K562 (cell line): ENCODE measurements around the gene MKNK2. TPM values are rescaled to one million over a fixed set of nuclear protein-coding genes. Genes with fewer than 3 reads are reported as not detected.

Experiments
- ATAC-seq: fragments of 200-7000 bp; cut with Tn5 transposase; 3 replicates; pipeline ENCODE4 v1.9.1; 2020; ENCODE audit warnings: moderate library complexity
- BruUV-seq: library from RNA; stranded (reverse); fragments of 400-500 nt; replicated peaks from 2 replicates; lab custom pipeline; 2021; lab: Mats Ljungman, UMichigan
- CTCF ChIA-PET: fragments of 300-600 bp; formaldehyde crosslinking; extraction: SDS; loops from one replicate; lab custom pipeline; 2021; ENCODE audit warnings: low intra/inter-chr PET ratio; lab: Yijun Ruan, JAX
- POLR2A ChIA-PET: fragments of 300-600, 350-650 bp; sonication (Branson Sonifier 250); formaldehyde crosslinking; extraction: SDS; loops from one replicate; lab custom pipeline; 2021; ENCODE audit warnings: antibody characterized with exemption, inconsistent platforms; lab: Yijun Ruan, JAX
- DNase-seq, 4 experiments: peaks; one replicate each; pipeline versions ENCODE4 v3.0.0 to v3.0.0-alpha.2; 2011 to 2018; ENCODE audit warnings: low spot score in 3 of 4, mixed read lengths in 3 of 4; ENCODE audit errors: extremely low read depth in 1 of 4
- FAIRE-seq: peaks from 2 replicates; lab custom pipeline; 2011; peaks lifted over from hg19 to GRCh38; lab: Jason Lieb, UNC
- H2AFZ ChIP-seq: 2 replicates; pipeline ENCODE4 v1.6.0; 2011; ENCODE audit warnings: low read depth, low read length, control low read depth, inconsistent platforms
- H3K27ac ChIP-seq: fragments of 200-600 bp; 3 replicates; pipeline ENCODE4 v1.8.0; 2011; ENCODE audit warnings: low read depth, mild to moderate bottlenecking, control low read depth, inconsistent platforms, low read length, moderate library complexity, mixed read lengths; ENCODE audit errors: extremely low read depth
- H3K27me3 ChIP-seq, 2 experiments: fragments of 300-600 bp in 1 of 2; 2 replicates in 1 of 2; 3 replicates in 1 of 2; pipeline versions ENCODE4 v1.6.0 to v1.8.0; 2011; ENCODE audit warnings: inconsistent platforms in 2 of 2, low read length in 2 of 2, mild to moderate bottlenecking in 1 of 2, mixed read lengths in 1 of 2, moderate library complexity in 1 of 2; ENCODE audit not compliant: control insufficient read depth in 2 of 2, insufficient read depth in 2 of 2
- H3K36me3 ChIP-seq: fragments of 300-600 bp; 3 replicates; pipeline ENCODE4 v1.8.0; 2011; ENCODE audit warnings: mild to moderate bottlenecking, low read length, inconsistent platforms; ENCODE audit not compliant: control insufficient read depth, insufficient read depth
- H3K4me1 ChIP-seq, 2 experiments: fragments of 200-600 bp in 1 of 2; replicated peaks in 1 of 2; 2 replicates in 1 of 2; 3 replicates in 1 of 2; pipeline versions ENCODE4 v1.5.1 to v1.8.0; 2011; ENCODE audit warnings: inconsistent platforms in 2 of 2, low read length in 2 of 2, mild to moderate bottlenecking in 1 of 2, mixed read lengths in 1 of 2, moderate library complexity in 1 of 2; ENCODE audit not compliant: control insufficient read depth in 2 of 2, insufficient read depth in 2 of 2
- H3K4me2 ChIP-seq: 2 replicates; pipeline ENCODE4 v1.6.1; 2011; ENCODE audit warnings: low read length, control low read depth, inconsistent platforms, mixed read lengths; ENCODE audit not compliant: insufficient read depth
- H3K4me3 ChIP-seq: fragments of 200-600 bp; sonication (generic), shearing (Covaris generic); 2 replicates; pipeline ENCODE4 v1.5.1; 2016; ENCODE audit warnings: control low read depth, inconsistent platforms
- H3K79me2 ChIP-seq: fragments of 200-600 bp; 3 replicates; pipeline ENCODE4 v1.8.0; 2011; ENCODE audit warnings: low read length, inconsistent platforms; ENCODE audit not compliant: control insufficient read depth, insufficient read depth
- H3K9ac ChIP-seq, 2 experiments: 2 replicates each; pipeline versions ENCODE4 v1.6.0 to v1.6.1; 2011; ENCODE audit warnings: low read depth in 2 of 2, low read length in 2 of 2, control low read depth in 1 of 2, inconsistent platforms in 1 of 2, mild to moderate bottlenecking in 1 of 2, mixed read lengths in 1 of 2; ENCODE audit not compliant: insufficient read depth in 1 of 2
- H3K9me1 ChIP-seq: one replicate; pipeline ENCODE4 v1.6.0; 2011; ENCODE audit warnings: inconsistent platforms, mild to moderate bottlenecking, low read length, moderate library complexity; ENCODE audit not compliant: control insufficient read depth, insufficient read depth
- H3K9me3 ChIP-seq: replicated peaks from 2 replicates; pipeline ENCODE4 v1.5.1; 2011; ENCODE audit warnings: low read depth, low read length, inconsistent platforms; ENCODE audit not compliant: control insufficient read depth, insufficient read depth
- H4K20me1 ChIP-seq: replicated peaks from 2 replicates; pipeline ENCODE4 v1.6.1; 2011; ENCODE audit warnings: low read length, inconsistent platforms, mixed read lengths; ENCODE audit not compliant: control insufficient read depth, insufficient read depth
- CCNT2 ChIP-seq: IDR thresholded peaks from 2 replicates; pipeline ENCODE4 v1.6.1; 2011; ENCODE audit warnings: borderline replicate concordance, low read depth, mild to moderate bottlenecking, moderate library complexity, mixed read lengths, low read length; ENCODE audit not compliant: insufficient read length; ENCODE audit errors: extremely low read depth
- ETV6 ChIP-seq, 3 experiments: fragments of 150-350 bp in 1 of 3; sonication (generic) in 1 of 3; formaldehyde crosslinking in 1 of 3; IDR thresholded peaks; 2 replicates each; pipeline versions ENCODE4 v1.6.1 to v1.8.0; 2014 to 2022; ENCODE audit warnings: borderline replicate concordance in 2 of 3, low read depth in 2 of 3, antibody characterized with exemption in 1 of 3, low read length in 1 of 3, mild to moderate bottlenecking in 1 of 3, missing genetic modification reagents in 1 of 3
- MAZ ChIP-seq, 2 experiments: fragments of 450-650 bp in 1 of 2; sonication (generic) in 1 of 2; formaldehyde crosslinking; IDR thresholded peaks in 1 of 2; conservative IDR thresholded peaks in 1 of 2; 2 replicates each; pipeline versions ENCODE4 v1.4.0 to v1.5.0; 2020; ENCODE audit warnings: mild to moderate bottlenecking in 1 of 2, missing genetic modification reagents in 1 of 2
- PHF8 ChIP-seq: fragments of 200-600 bp; sonication (generic); IDR thresholded peaks from 2 replicates; pipeline ENCODE4 v1.6.1; 2012; ENCODE audit warnings: mixed run types, mild to moderate bottlenecking, inconsistent platforms, low read length, moderate library complexity, borderline replicate concordance
- POLR3A ChIP-seq: IDR thresholded peaks from 2 replicates; pipeline ENCODE4 v1.6.1; 2011; ENCODE audit warnings: borderline replicate concordance, mild to moderate bottlenecking, moderate library complexity; ENCODE audit not compliant: insufficient read length, insufficient read depth; ENCODE audit errors: extremely low read depth
- PYGO2 ChIP-seq: fragments of 450-650 bp; IDR thresholded peaks from 2 replicates; pipeline ENCODE4 v1.6.1; 2016; ENCODE audit warnings: mild to moderate bottlenecking, missing genetic modification characterization, moderate library complexity, missing compliant biosample characterization
- SPI1 ChIP-seq: IDR thresholded peaks from 2 replicates; pipeline ENCODE4 v1.6.1; 2011; ENCODE audit warnings: low read depth, low read length, control low read depth, borderline replicate concordance
- SRSF3 ChIP-seq: fragments of 200-400 bp; formaldehyde crosslinking; IDR thresholded peaks from 2 replicates; pipeline ENCODE4 v1.6.1; 2016; ENCODE audit warnings: mild to moderate bottlenecking, low read length, moderate library complexity; ENCODE audit not compliant: insufficient read depth
- TEAD1 ChIP-seq, 2 experiments: fragments of 450-650 bp in 1 of 2; sonication (generic) in 1 of 2; formaldehyde crosslinking; IDR thresholded peaks; 2 replicates each; pipeline versions ENCODE4 v1.4.0 to v1.8.0; 2020 to 2022; ENCODE audit warnings: mild to moderate bottlenecking in 2 of 2, missing genetic modification reagents in 1 of 2
- ZFX ChIP-seq: sonication (generic); formaldehyde crosslinking; IDR thresholded peaks from 2 replicates; pipeline ENCODE4 v1.8.0; 2022; ENCODE audit warnings: mild to moderate bottlenecking, missing genetic modification reagents, moderate library complexity
- ZNF311 ChIP-seq: fragments of 250-450 bp; sonication (Bioruptor Pico); IDR thresholded peaks from 2 replicates; pipeline ENCODE4 v1.4.0; 2020; ENCODE audit warnings: mild to moderate bottlenecking, moderate library complexity
- ZNF644 ChIP-seq: fragments of 200-800 bp; sonication (Bioruptor generic); IDR thresholded peaks from 2 replicates; pipeline ENCODE4 v1.6.1; 2016; ENCODE audit warnings: low read depth, missing genetic modification characterization, missing compliant biosample characterization
- WGBS: fragments of 100-300 bp; shearing (Covaris generic); methylation state at CpG from one replicate; pipeline ENCODE4 v1.1.6; 2016; ENCODE audit warnings: low coverage, mixed read lengths; ENCODE audit not compliant: insufficient coverage; ENCODE audit errors: missing lambda C conversion rate; 5-methylcytosine and 5-hydroxymethylcytosine counted together
- in situ Hi-C: fragments of 300-500 bp; cut with MboI; formaldehyde crosslinking; loops from 4 replicates; pipeline ENCODE4 v1.15.0; 2018; ENCODE audit warnings: inconsistent platforms, mixed read lengths
- intact Hi-C: fragments of 100-400 bp; cut with micrococcal nuclease; formaldehyde crosslinking; loops from 2 replicates; pipeline ENCODE4 v1.14.2; 2022
- polyA plus RNA-seq, 8 experiments: library from polyadenylated mRNA; depleted of rRNA in 4 of 8; stranded (reverse) in 5 of 8; unstranded in 3 of 8; fragments of >200 nt; fragmentation: Nextera tagmentation in 2 of 8; fragmentation: Illumina TruSeq in 1 of 8; extraction: Ambion mirVana in 2 of 8; extraction: Trizol in 1 of 8; gene quantifications; 2 replicates each; pipeline versions ENCODE4 v1.2.1 to v1.2.3, GENCODE V29; 2011 to 2014; ENCODE audit warnings: inconsistent platforms in 1 of 8, missing spikeins in 1 of 8
- total RNA-seq, 7 experiments: library from RNA; depleted of rRNA in 6 of 7; stranded (reverse); fragments of >200 nt in 6 of 7; fragmentation: Illumina TruSeq in 2 of 7; extraction: Trizol in 2 of 7; gene quantifications; 2 replicates each; pipeline versions ENCODE4 v1.2.1 to v1.2.3, GENCODE V29; 2011 to 2021; ENCODE audit warnings: low replicate concordance in 1 of 7
- TF ChIP-seq, protein P1 (sequence below), 2 experiments: IDR thresholded peaks; 2 replicates each; pipeline ENCODE4 v1.6.1; 2011; ENCODE audit warnings: borderline replicate concordance in 1 of 2, control low read depth in 1 of 2, low read depth in 1 of 2, low read length in 1 of 2, mild to moderate bottlenecking in 1 of 2, mixed read lengths in 1 of 2, moderate library complexity in 1 of 2; ENCODE audit not compliant: insufficient read depth in 1 of 2, insufficient read length in 1 of 2, poor library complexity in 1 of 2, severe bottlenecking in 1 of 2; ENCODE audit errors: extremely low read depth in 1 of 2
- TF ChIP-seq, protein P2 (sequence below): IDR thresholded peaks from 3 replicates; pipeline ENCODE4 v1.6.1; 2011; ENCODE audit warnings: borderline replicate concordance, mild to moderate bottlenecking, moderate library complexity; ENCODE audit not compliant: insufficient read length; ENCODE audit errors: extremely low read depth

The MKNK2 gene
- total and polyA plus RNA-seq, 9 of the 15 experiments (the other 6 are each of a cell fraction or from before 2014, with no cell fraction given): 5.1 to 191 (median 51.9) TPM

DNA sequence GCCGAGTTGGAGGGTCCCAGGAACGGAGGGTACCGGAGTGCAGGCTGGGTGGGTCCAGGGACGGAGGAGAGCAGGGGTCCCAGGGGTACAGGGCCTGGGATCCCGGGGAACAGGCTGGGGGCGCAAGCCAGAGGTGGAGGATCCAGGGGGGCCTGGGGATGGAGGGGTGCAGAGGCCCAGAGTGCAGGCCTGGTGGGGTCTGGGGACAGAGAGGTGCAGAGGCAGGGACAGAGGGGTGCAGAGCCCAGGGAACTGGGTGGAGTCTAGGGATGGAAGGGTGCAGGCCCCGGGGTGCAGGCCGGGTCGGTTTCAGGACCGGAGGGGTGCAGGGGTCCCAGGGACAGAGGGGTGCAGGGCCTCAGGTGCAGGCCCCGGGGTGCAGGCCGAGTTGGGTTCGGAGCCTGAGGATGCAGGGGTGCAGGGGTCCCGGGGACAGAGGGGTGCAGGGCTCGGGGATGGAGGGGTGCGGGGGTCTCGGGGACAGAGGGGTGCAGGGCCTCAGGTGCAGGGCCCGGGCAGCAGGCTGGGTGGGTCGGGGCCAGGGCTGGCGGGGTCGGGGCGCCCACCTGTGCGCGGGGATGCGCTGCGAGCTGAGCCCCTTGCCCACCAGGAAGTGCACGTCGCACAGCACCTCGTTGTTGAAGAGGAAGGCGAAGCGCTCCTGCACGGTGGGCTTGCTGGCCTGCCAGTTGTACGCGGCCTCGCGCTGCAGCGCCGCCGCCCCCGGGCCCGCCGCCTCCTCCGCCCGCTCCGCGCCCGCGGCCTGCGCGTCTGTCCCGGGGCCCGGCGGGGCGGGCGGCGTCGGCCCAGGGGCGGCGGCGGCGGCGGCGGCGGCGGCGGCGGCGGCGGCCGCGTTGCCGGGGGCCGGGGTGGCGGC, 36.1 kb downstream of the MKNK2 start:
- no peaks in the 10 kb centered on the region for H3K27me3 ChIP-seq
- in situ Hi-C loops: no loop called here
- POLR2A ChIA-PET: no interaction called here
- FAIRE-seq (no peak), DNase-seq (peak in 3 of 4 experiments; percentile 35 to 88 (median 87)), ATAC-seq (peak; percentile 55)
- peaks cover 7% of the 10 kb centered on the region for H3K79me2 ChIP-seq
- no peaks in the 10 kb centered on the region for H3K9me1 ChIP-seq
- H2AFZ ChIP-seq: no peak overlapping the region
- H3K27ac ChIP-seq: peak overlapping the region; percentile 52; the same call in 1 of the 3 replicates
- peak overlapping the region; percentile 76 for H3K4me2 ChIP-seq
- CTCF ChIA-PET: no interaction called here
- intact Hi-C loops: loop anchor here (5.0 kb wide), 1 partner anchor 72 kb away; no protein-coding TSS in a partner anchor
- H3K4me3 ChIP-seq: peak overlapping the region; percentile 49
- peaks cover 0 to 48% of the 10 kb centered on the region in 2 experiments; a peak in 2 of 5 replicates for H3K4me1 ChIP-seq
- H3K36me3 ChIP-seq: no peaks in the 10 kb centered on the region
- no peaks in the 10 kb centered on the region for H4K20me1 ChIP-seq
- 2% methylated on average over 14 of the region's 74 CpGs for WGBS
- no peaks in the 10 kb centered on the region for H3K9me3 ChIP-seq
- no TSS peak for BruUV-seq
- H3K9ac ChIP-seq: peak overlapping the region; percentile 59 to 98; a peak in 3 of 4 replicates
- TF ChIP-seq ETV6 (IDR thresholded peaks at IDR 0.05; ENCODE audit: borderline replicate concordance in 1 of 2, low read depth in 2 of 2, low read length in 1 of 2) (no peak), ETV6 (CRISPR knock-in tag; IDR thresholded peaks at IDR 0.05; ENCODE audit: borderline replicate concordance) (no peak), SRSF3 (no peak), POLR3A (no peak), TEAD1 (CRISPR knock-in tag; IDR thresholded peaks at IDR 0.05) (no peak), ZNF311 (CRISPR knock-in tag) (no peak), ZNF644 (tag) (no peak), MAZ (CRISPR knock-in tag; conservative IDR thresholded peaks at IDR 0.05 in 1 of 2, IDR thresholded peaks at IDR 0.05 in 1 of 2) (no peak), ZFX (peak; percentile 38; the same call in 1 of the 2 replicates), SPI1 (no peak), PHF8 (peak; percentile 28; the same call in 1 of the 2 replicates), CCNT2 (no peak), PYGO2 (tag) (no peak)
- TF ChIP-seq, protein P1, sequence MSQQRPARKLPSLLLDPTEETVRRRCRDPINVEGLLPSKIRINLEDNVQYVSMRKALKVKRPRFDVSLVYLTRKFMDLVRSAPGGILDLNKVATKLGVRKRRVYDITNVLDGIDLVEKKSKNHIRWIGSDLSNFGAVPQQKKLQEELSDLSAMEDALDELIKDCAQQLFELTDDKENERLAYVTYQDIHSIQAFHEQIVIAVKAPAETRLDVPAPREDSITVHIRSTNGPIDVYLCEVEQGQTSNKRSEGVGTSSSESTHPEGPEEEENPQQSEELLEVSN (IDR thresholded peaks at IDR 0.05; ENCODE audit: borderline replicate concordance in 1 of 2, extremely low read depth in 1 of 2, insufficient read depth in 1 of 2, insufficient read length in 1 of 2, low read depth in 1 of 2, low read length in 1 of 2, poor library complexity in 1 of 2, severe bottlenecking in 1 of 2): peak; percentile 22 to 56
- TF ChIP-seq, protein P2, sequence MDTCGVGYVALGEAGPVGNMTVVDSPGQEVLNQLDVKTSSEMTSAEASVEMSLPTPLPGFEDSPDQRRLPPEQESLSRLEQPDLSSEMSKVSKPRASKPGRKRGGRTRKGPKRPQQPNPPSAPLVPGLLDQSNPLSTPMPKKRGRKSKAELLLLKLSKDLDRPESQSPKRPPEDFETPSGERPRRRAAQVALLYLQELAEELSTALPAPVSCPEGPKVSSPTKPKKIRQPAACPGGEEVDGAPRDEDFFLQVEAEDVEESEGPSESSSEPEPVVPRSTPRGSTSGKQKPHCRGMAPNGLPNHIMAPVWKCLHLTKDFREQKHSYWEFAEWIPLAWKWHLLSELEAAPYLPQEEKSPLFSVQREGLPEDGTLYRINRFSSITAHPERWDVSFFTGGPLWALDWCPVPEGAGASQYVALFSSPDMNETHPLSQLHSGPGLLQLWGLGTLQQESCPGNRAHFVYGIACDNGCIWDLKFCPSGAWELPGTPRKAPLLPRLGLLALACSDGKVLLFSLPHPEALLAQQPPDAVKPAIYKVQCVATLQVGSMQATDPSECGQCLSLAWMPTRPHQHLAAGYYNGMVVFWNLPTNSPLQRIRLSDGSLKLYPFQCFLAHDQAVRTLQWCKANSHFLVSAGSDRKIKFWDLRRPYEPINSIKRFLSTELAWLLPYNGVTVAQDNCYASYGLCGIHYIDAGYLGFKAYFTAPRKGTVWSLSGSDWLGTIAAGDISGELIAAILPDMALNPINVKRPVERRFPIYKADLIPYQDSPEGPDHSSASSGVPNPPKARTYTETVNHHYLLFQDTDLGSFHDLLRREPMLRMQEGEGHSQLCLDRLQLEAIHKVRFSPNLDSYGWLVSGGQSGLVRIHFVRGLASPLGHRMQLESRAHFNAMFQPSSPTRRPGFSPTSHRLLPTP: no peak
